ENCODE results near the gene ISG20. TPM values are rescaled to one million over a fixed set of nuclear protein-coding genes. Genes with fewer than 3 reads are reported as not detected.

The ISG20 gene
- total RNA-seq, 1 experiment from 2014 or later = 6.4 TPM

- Mint-ChIP-seq H3K4me1 (ENCODE audit: low read depth, unreplicated experiment) (no peaks in the 10 kb centered on the region), H3K36me3 (ENCODE audit: insufficient read depth, unreplicated experiment) (peaks cover 6% of the 10 kb centered on the region), H3K27me3 (ENCODE audit: insufficient read depth, unreplicated experiment) (peaks cover 4% of the 10 kb centered on the region), H3K27ac (ENCODE audit: unreplicated experiment) (no peak overlapping the region), H3K4me3 (ENCODE audit: unreplicated experiment) (no peak overlapping the region), H3K9me3 (ENCODE audit: unreplicated experiment) (no peaks in the 10 kb centered on the region)
- no peaks in the 10 kb centered on the region for H3K4me1 ChIP-seq
- no peaks in the 10 kb centered on the region for H3K27me3 ChIP-seq (replicated peaks; ENCODE audit: control insufficient read depth, insufficient read depth, low read length)
- H3K4me3 ChIP-seq (ENCODE audit: low read depth, low read length) = no peak overlapping the region
- TF ChIP-seq, protein P1, sequence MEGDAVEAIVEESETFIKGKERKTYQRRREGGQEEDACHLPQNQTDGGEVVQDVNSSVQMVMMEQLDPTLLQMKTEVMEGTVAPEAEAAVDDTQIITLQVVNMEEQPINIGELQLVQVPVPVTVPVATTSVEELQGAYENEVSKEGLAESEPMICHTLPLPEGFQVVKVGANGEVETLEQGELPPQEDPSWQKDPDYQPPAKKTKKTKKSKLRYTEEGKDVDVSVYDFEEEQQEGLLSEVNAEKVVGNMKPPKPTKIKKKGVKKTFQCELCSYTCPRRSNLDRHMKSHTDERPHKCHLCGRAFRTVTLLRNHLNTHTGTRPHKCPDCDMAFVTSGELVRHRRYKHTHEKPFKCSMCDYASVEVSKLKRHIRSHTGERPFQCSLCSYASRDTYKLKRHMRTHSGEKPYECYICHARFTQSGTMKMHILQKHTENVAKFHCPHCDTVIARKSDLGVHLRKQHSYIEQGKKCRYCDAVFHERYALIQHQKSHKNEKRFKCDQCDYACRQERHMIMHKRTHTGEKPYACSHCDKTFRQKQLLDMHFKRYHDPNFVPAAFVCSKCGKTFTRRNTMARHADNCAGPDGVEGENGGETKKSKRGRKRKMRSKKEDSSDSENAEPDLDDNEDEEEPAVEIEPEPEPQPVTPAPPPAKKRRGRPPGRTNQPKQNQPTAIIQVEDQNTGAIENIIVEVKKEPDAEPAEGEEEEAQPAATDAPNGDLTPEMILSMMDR (IDR thresholded peaks at IDR 0.05; ENCODE audit: insufficient read depth in 1 of 2, low read depth in 1 of 2, low read length in 1 of 2, severe bottlenecking in 1 of 2, unreplicated experiment in 1 of 2) = no peak
- no peak for DNase-seq
- intact Hi-C loops (cut with micrococcal nuclease; ENCODE audit: unreplicated experiment) = loop anchor here (1.0 to 10.0 kb wide), 4 partner anchors 31 to 362 kb away; no protein-coding TSS in a partner anchor
- CTCF ChIA-PET = interaction anchor here (1.2 to 1.7 kb wide), 2 partner anchors 16 to 31 kb away, joined by 3 to 4 read pairs; partner anchors contain the start of gene ISG20
- POLR2A ChIA-PET = no interaction called here
- no TSS peak for BruUV-seq (replicated peaks)
- H3K36me3 ChIP-seq (ENCODE audit: control insufficient read depth, insufficient read depth, low read length) = no peaks in the 10 kb centered on the region
- no peaks in the 10 kb centered on the region for H3K9me3 ChIP-seq
These were observed 16.3 kb downstream of the ISG20 start for GRCh38 chr15:88655103-88655553.

DNA sequence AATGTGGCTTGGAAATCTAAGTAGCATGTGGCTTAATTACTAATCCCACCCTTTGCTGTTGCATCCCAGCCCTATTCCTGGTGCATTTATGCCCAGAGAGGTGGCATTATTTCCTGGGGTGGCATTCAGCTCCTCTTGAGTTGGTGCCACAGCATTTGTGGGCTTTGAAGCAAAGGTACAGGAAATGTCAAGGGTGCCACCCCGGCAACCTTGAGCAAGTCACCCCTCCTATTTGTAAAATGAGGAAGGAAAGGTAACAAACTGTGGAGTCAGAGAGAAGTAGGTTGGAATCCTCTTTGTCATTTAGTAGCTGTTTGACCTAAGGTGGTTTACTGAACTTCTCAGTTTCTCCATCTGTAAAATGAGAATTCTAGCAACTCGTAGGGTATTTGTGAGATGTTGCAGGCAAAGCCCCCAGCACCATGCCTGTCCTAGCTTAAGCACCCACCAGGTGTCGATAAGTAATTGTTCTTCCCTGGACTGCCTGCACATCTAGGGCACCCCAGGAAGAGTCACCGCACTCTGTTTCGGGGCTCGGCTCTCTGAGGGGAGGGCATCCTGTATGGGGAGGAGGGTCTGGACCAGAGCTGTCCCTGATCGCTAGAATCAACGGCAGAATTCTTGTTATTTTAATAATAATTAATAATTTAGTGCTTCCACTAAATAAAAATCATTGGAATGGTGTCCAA lies 17.1 kb downstream of the ISG20 start:
- DNase-seq = no peak
- CTCF ChIA-PET = interaction anchor here (1.2 to 1.7 kb wide), 2 partner anchors 17 to 32 kb away, joined by 3 to 4 read pairs; partner anchors contain the start of gene ISG20
- intact Hi-C loops (cut with micrococcal nuclease; ENCODE audit: unreplicated experiment) = loop anchor here (1.0 to 10.0 kb wide), 4 partner anchors 32 to 361 kb away; no protein-coding TSS in a partner anchor
- Histone ChIP-seq H3K36me3 (ENCODE audit: control insufficient read depth, insufficient read depth, low read length) (no peaks in the 10 kb centered on the region), H3K4me1 (no peaks in the 10 kb centered on the region), H3K4me3 (ENCODE audit: low read depth, low read length) (no peak overlapping the region), H3K9me3 (no peaks in the 10 kb centered on the region), H3K27me3 (replicated peaks; ENCODE audit: control insufficient read depth, insufficient read depth, low read length) (no peaks in the 10 kb centered on the region)
- H3K27ac Mint-ChIP-seq (ENCODE audit: unreplicated experiment) = no peak overlapping the region
- no TSS peak for BruUV-seq (replicated peaks)
- TF ChIP-seq, protein P1 (IDR thresholded peaks at IDR 0.05; ENCODE audit: insufficient read depth in 1 of 2, low read depth in 1 of 2, low read length in 1 of 2, severe bottlenecking in 1 of 2, unreplicated experiment in 1 of 2) = no peak
- peaks cover 6% of the 10 kb centered on the region for H3K36me3 Mint-ChIP-seq (ENCODE audit: insufficient read depth, unreplicated experiment)
- no peaks in the 10 kb centered on the region for H3K4me1 Mint-ChIP-seq (ENCODE audit: low read depth, unreplicated experiment)
- POLR2A ChIA-PET = no interaction called here
- H3K4me3 Mint-ChIP-seq (ENCODE audit: unreplicated experiment) = no peak overlapping the region
- H3K9me3 Mint-ChIP-seq (ENCODE audit: unreplicated experiment) = no peaks in the 10 kb centered on the region
- peaks cover 4% of the 10 kb centered on the region for H3K27me3 Mint-ChIP-seq (ENCODE audit: insufficient read depth, unreplicated experiment)

GRCh38 chr15:88656760-88657221 lies 18.0 kb downstream of the ISG20 start:
- ChIA-PET CTCF (interaction anchor here (0.7 to 1.5 kb wide), 3 partner anchors 27 to 178 kb away, joined by 4 to 9 read pairs (median 4); no protein-coding TSS in a partner anchor), POLR2A (no interaction called here)
- intact Hi-C loops (cut with micrococcal nuclease; ENCODE audit: unreplicated experiment) = loop anchor here (1.0 to 10.0 kb wide), 6 partner anchors 45 to 361 kb away; no protein-coding TSS in a partner anchor
- Mint-ChIP-seq H3K27me3 (ENCODE audit: insufficient read depth, unreplicated experiment) (peaks cover 7% of the 10 kb centered on the region), H3K9me3 (ENCODE audit: unreplicated experiment) (no peaks in the 10 kb centered on the region), H3K27ac (ENCODE audit: unreplicated experiment) (no peak overlapping the region), H3K4me1 (ENCODE audit: low read depth, unreplicated experiment) (no peaks in the 10 kb centered on the region), H3K4me3 (ENCODE audit: unreplicated experiment) (no peak overlapping the region), H3K36me3 (ENCODE audit: insufficient read depth, unreplicated experiment) (peaks cover 6% of the 10 kb centered on the region)
- Histone ChIP-seq H3K4me3 (ENCODE audit: low read depth, low read length) (no peak overlapping the region), H3K36me3 (ENCODE audit: control insufficient read depth, insufficient read depth, low read length) (no peaks in the 10 kb centered on the region), H3K9me3 (no peaks in the 10 kb centered on the region), H3K27me3 (replicated peaks; ENCODE audit: control insufficient read depth, insufficient read depth, low read length) (no peaks in the 10 kb centered on the region), H3K4me1 (no peaks in the 10 kb centered on the region)
- TF ChIP-seq, protein P1 (IDR thresholded peaks at IDR 0.05; ENCODE audit: insufficient read depth in 1 of 2, low read depth in 1 of 2, low read length in 1 of 2, severe bottlenecking in 1 of 2, unreplicated experiment in 1 of 2) = no peak
- no TSS peak for BruUV-seq (replicated peaks)
- DNase-seq = no peak
